Measurements from ENCODE around the gene SLF2.
A peak's percentile ranks its signal among the peaks of the same experiment; 100 is the strongest.

SLF2 gene

GRCh38 chr10:101000127-101000914 lies 87.6 kb downstream of the SLF2 start:
- Histone ChIP-seq H3K4me3 (ENCODE audit: severe bottlenecking) (peak overlapping the region; percentile 68), H3K27ac (ENCODE audit: poor library complexity, severe bottlenecking) (peak overlapping the region; percentile 91), H3K27me3 (ENCODE audit: insufficient read depth, poor library complexity, severe bottlenecking) (no peaks in the 10 kb centered on the region), H3K36me3 (ENCODE audit: low read depth) (peaks cover 28% of the 10 kb centered on the region), H3K9me3 (ENCODE audit: severe bottlenecking) (no peaks in the 10 kb centered on the region), H3K4me1 (ENCODE audit: insufficient read depth, poor library complexity, severe bottlenecking) (peaks cover 8% of the 10 kb centered on the region)
- DNase-seq (ENCODE audit: low spot score) (no peak), ATAC-seq (ENCODE audit: low read depth) (no peak)
- TF ChIP-seq CTCF (IDR thresholded peaks at IDR 0.05; ENCODE audit: poor library complexity, severe bottlenecking): no peak

DNA sequence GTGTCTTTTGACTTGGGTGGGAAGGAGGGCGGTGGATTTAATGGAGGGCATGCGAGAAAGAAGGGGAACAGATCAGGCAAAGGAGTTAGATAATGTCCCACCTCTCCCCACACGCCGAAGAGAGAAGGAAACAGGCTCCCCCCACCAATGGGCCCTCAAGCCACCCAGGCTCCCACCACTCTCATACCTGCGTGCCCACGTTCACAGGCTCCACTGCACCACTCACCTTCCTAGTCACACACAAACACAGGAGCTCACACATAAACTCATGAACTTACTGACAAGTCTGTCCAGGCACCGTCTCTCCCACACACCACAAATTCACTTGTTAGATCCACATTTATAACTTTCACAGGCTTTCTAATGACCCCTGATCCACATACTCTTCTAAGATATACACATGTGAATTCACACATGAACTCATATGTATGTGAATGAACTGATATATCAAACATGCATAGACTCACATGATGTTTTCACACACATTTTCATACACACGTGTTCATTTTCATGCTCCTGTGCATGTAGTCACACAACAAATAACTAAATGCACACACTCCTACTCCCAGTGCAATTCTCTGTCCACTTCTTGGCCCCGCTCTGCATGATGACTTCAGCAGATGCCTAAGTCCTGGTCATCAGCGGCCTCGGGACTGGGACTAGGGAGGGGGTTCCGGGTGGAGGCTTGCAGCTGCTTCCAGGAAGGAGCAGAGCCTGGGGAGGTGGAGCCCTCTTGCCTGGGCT lies 88.3 kb downstream of the SLF2 start:
- Histone ChIP-seq H3K4me1 (ENCODE audit: insufficient read depth, poor library complexity, severe bottlenecking) (peaks cover 8% of the 10 kb centered on the region), H3K4me3 (ENCODE audit: severe bottlenecking) (peak overlapping the region; percentile 68), H3K27me3 (ENCODE audit: insufficient read depth, poor library complexity, severe bottlenecking) (no peaks in the 10 kb centered on the region), H3K9me3 (ENCODE audit: severe bottlenecking) (no peaks in the 10 kb centered on the region), H3K36me3 (ENCODE audit: low read depth) (peaks cover 32% of the 10 kb centered on the region), H3K27ac (ENCODE audit: poor library complexity, severe bottlenecking) (peak overlapping the region; percentile 91)
- no peak for TF ChIP-seq CTCF (IDR thresholded peaks at IDR 0.05; ENCODE audit: poor library complexity, severe bottlenecking)
- ATAC-seq (ENCODE audit: low read depth) (peak; percentile 12), DNase-seq (ENCODE audit: low spot score) (no peak)

GRCh38 chr10:101001659-101002035 lies 88.9 kb downstream of the SLF2 start:
- Histone ChIP-seq H3K4me3 (ENCODE audit: severe bottlenecking) (no peak overlapping the region), H3K27ac (ENCODE audit: poor library complexity, severe bottlenecking) (peak overlapping the region; percentile 91), H3K27me3 (ENCODE audit: insufficient read depth, poor library complexity, severe bottlenecking) (no peaks in the 10 kb centered on the region), H3K4me1 (ENCODE audit: insufficient read depth, poor library complexity, severe bottlenecking) (peaks cover 8% of the 10 kb centered on the region), H3K36me3 (ENCODE audit: low read depth) (peaks cover 38% of the 10 kb centered on the region), H3K9me3 (ENCODE audit: severe bottlenecking) (no peaks in the 10 kb centered on the region)
- DNase-seq (ENCODE audit: low spot score) (no peak), ATAC-seq (ENCODE audit: low read depth) (no peak)
- TF ChIP-seq CTCF (IDR thresholded peaks at IDR 0.05; ENCODE audit: poor library complexity, severe bottlenecking): no peak

GRCh38 chr10:101002456-101002855 lies 89.7 kb downstream of the SLF2 start:
- no peak overlapping the region for H3K4me3 ChIP-seq (ENCODE audit: severe bottlenecking)
- no peak for TF ChIP-seq CTCF (IDR thresholded peaks at IDR 0.05; ENCODE audit: poor library complexity, severe bottlenecking)
- H3K36me3 ChIP-seq (ENCODE audit: low read depth): peaks cover 39% of the 10 kb centered on the region
- no peaks in the 10 kb centered on the region for H3K27me3 ChIP-seq (ENCODE audit: insufficient read depth, poor library complexity, severe bottlenecking)
- H3K9me3 ChIP-seq (ENCODE audit: severe bottlenecking): no peaks in the 10 kb centered on the region
- ATAC-seq (ENCODE audit: low read depth): no peak
- peaks cover 8% of the 10 kb centered on the region for H3K4me1 ChIP-seq (ENCODE audit: insufficient read depth, poor library complexity, severe bottlenecking)
- H3K27ac ChIP-seq (ENCODE audit: poor library complexity, severe bottlenecking): no peak overlapping the region
- no peak for DNase-seq (ENCODE audit: low spot score)

Data from RWPE2 (cell line).